GM23248 (cell line): Measurements from ENCODE around the gene ARCN1. TPM values are rescaled to one million over a fixed set of nuclear protein-coding genes. Genes with fewer than 3 reads are reported as not detected.

ENCODE experiments used
- DNase-seq: peaks from one replicate; pipeline ENCODE4 v3.0.0-alpha.2; 2015
- H2AFZ ChIP-seq: fragments of 200-600 bp; sonication (generic); 2 replicates; pipeline ENCODE4 v1.6.1; 2016; ENCODE audit warnings: antibody characterized with exemption
- H3F3A ChIP-seq: fragments of 200-600 bp; sonication (generic); 2 replicates; pipeline ENCODE4 v1.6.1; 2016; ENCODE audit warnings: mild to moderate bottlenecking, antibody characterized with exemption, mixed run types; ENCODE audit not compliant: insufficient read depth
- H3K27ac ChIP-seq: fragments of 200-600 bp; sonication (generic); 2 replicates; pipeline ENCODE4 v1.5.1; 2016; ENCODE audit warnings: mild to moderate bottlenecking
- H3K27me3 ChIP-seq: fragments of 200-600 bp; sonication (generic); replicated peaks from 2 replicates; pipeline ENCODE4 v1.6.1; 2016; ENCODE audit warnings: mild to moderate bottlenecking; ENCODE audit not compliant: insufficient read depth
- H3K36me3 ChIP-seq: fragments of 200-600 bp; sonication (generic); 2 replicates; pipeline ENCODE4 v1.6.1; 2016; ENCODE audit warnings: low read depth, mild to moderate bottlenecking
- H3K4me1 ChIP-seq: fragments of 200-600 bp; sonication (generic); 2 replicates; pipeline ENCODE4 v1.6.1; 2016; ENCODE audit warnings: mild to moderate bottlenecking; ENCODE audit not compliant: insufficient read depth
- H3K4me2 ChIP-seq: fragments of 200-600 bp; sonication (generic); one replicate; pipeline ENCODE4 v1.6.1; 2016; ENCODE audit warnings: mild to moderate bottlenecking; ENCODE audit not compliant: unreplicated experiment
- H3K4me3 ChIP-seq: fragments of 200-600 bp; sonication (generic); 2 replicates; pipeline ENCODE4 v1.5.1; 2016; ENCODE audit warnings: mild to moderate bottlenecking
- H3K79me2 ChIP-seq: fragments of 200-600 bp; sonication (generic); 2 replicates; pipeline ENCODE4 v1.6.1; 2016; ENCODE audit warnings: mild to moderate bottlenecking; ENCODE audit not compliant: insufficient read depth
- H3K9ac ChIP-seq: fragments of 200-600 bp; sonication (generic); 2 replicates; pipeline ENCODE4 v1.6.1; 2016; ENCODE audit warnings: mild to moderate bottlenecking
- H3K9me2 ChIP-seq: fragments of 200-600 bp; sonication (generic); 2 replicates; pipeline ENCODE4 v1.6.1; 2016; ENCODE audit warnings: mixed run types, mild to moderate bottlenecking, moderate library complexity; ENCODE audit not compliant: insufficient read depth
- H3K9me3 ChIP-seq: fragments of 200-600 bp; sonication (generic); one replicate; pipeline ENCODE4 v1.6.1; 2017; ENCODE audit warnings: low read depth
- H4K20me1 ChIP-seq: fragments of 200-600 bp; sonication (generic); 2 replicates; pipeline ENCODE4 v1.6.0; 2016; ENCODE audit not compliant: insufficient read depth
- EZH2 ChIP-seq: fragments of 200-600 bp; sonication (generic); IDR thresholded peaks from 2 replicates; pipeline ENCODE4 v1.6.1; 2018; ENCODE audit warnings: antibody characterized with exemption, mild to moderate bottlenecking; ENCODE audit not compliant: insufficient read depth, poor library complexity, severe bottlenecking
- EZH2phosphoT487 ChIP-seq: fragments of 200-600 bp; sonication (generic); IDR thresholded peaks from 2 replicates; pipeline ENCODE4 v1.6.1; 2018; ENCODE audit warnings: antibody characterized with exemption, moderate library complexity, mild to moderate bottlenecking, low read depth; ENCODE audit not compliant: insufficient read depth
- WGBS, 2 experiments: methylation state at CpG; one replicate each; pipeline ENCODE4 v1.1.6; 2015 to 2017; ENCODE audit warnings: low lambda C conversion rate in 2 of 2, low coverage in 1 of 2; ENCODE audit errors: missing lambda C conversion rate in 2 of 2; 5-methylcytosine and 5-hydroxymethylcytosine counted together
- in situ Hi-C: fragments of 300-500 bp; cut with MboI; formaldehyde crosslinking; loops from 2 replicates; pipeline ENCODE4 v1.15.0; 2020
- polyA plus RNA-seq: library from polyadenylated mRNA; unstranded; fragments of >200 nt; fragmentation: Nextera tagmentation; extraction: Ambion mirVana; gene quantifications from 2 replicates; pipeline ENCODE4 v1.2.1, GENCODE V29; 2016
- total RNA-seq: library from RNA; depleted of rRNA; stranded (reverse); fragments of >200 nt; shearing (Covaris generic); gene quantifications from 2 replicates; pipeline ENCODE4 v1.2.3, GENCODE V29; 2014

ARCN1 gene
- total and polyA plus RNA-seq, 2 experiments from 2014 or later: 187 to 190 TPM

DNA sequence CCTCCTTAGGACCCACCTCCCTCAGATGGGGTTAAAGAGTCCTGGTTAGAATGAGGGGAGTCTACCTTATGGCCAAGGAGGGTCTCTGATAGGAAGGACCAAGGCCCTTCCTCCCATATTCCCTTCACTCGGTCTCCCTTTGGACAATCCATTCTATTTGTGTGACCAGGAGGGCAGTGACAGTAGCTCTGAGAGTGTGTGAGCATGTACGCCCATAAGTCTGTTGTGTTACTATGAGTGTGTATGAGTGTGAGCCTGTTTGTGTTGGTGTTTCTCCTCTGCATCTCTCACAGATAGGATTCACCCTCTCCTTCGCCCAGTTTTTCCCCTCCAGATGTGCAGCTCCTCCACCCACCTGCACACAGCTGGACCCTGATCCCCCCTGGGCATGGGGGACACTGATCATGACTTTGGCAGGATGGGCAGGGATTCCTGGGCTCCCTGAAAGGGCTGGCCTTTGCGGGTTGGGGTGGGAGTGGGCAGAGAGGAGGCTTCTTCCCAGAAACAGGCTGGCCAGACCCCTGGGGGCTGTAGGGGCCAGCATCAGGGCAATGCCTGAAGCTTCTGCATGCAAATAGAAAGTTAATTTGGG is 49.7 kb downstream of the ARCN1 start:
- 4 to 6% methylated on average over 4 of the region's 4 CpGs for WGBS, 2 experiments
- peaks cover 51% of the 10 kb centered on the region for H3F3A ChIP-seq
- H3K27ac ChIP-seq: peak overlapping the region; percentile 99
- no peaks in the 10 kb centered on the region for H3K9me3 ChIP-seq
- peak overlapping the region; percentile 86 for H3K9ac ChIP-seq
- H3K4me1 ChIP-seq: peaks cover 71% of the 10 kb centered on the region
- H3K9me2 ChIP-seq: no peaks in the 10 kb centered on the region
- H3K27me3 ChIP-seq: no peaks in the 10 kb centered on the region
- H4K20me1 ChIP-seq: no peaks in the 10 kb centered on the region
- DNase-seq: no peak
- H3K4me2 ChIP-seq: peak overlapping the region; percentile 97
- in situ Hi-C loops: no loop called here
- H3K36me3 ChIP-seq: peaks cover 16% of the 10 kb centered on the region
- TF ChIP-seq EZH2phosphoT487: no peak
- TF ChIP-seq EZH2: no peak
- no peak overlapping the region for H2AFZ ChIP-seq
- peaks cover 65% of the 10 kb centered on the region for H3K79me2 ChIP-seq
- peak overlapping the region; percentile 78 for H3K4me3 ChIP-seq

DNA sequence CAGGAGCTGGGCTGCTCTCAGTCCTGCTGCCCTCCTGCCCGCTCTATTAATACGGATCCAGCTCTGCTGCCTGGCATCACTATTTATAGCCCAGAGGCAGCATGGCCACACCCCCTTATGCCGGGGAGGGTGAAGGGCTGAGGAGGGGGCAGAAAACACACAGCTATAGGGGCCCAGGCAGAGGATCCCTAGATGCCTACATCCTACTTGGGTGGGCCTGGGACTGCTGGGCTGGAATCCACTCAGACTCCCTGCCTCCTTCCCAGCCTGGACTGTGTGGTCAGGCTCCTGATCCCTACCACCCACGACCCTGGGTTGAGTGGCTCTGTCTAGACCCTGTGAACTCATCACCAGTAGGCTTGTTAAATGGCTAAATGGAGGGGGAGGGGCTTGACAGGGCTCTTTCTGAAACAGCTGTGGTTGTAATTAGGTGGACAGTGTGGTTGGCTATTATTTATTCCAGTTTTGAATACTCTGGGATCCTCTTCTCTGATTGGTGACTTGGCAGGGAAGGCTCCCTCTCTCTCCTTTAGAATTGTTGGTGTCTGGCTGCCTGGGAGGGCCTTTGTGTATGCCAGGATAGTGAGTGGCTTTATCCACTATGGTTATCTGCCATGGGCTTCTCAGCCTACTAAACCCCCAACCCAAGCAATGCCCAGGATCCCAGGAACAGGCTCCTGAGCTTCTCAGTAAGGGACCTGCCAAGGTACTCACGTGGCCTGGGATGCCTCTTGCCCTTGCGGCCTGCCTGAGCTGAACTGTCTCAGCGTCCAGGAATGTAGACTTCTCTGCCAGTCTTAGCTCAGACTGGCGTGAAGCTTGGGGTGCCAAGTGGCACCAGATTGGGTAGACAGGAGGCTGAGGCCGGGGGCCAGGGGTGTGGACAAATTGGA is 50.4 kb downstream of the ARCN1 start:
- H3K4me3 ChIP-seq: peak overlapping the region; percentile 78
- WGBS, 2 experiments: 4 to 5% methylated on average over 9 of the region's 9 CpGs
- H3K79me2 ChIP-seq: peaks cover 73% of the 10 kb centered on the region
- peaks cover 20% of the 10 kb centered on the region; the same call in 1 of the 2 replicates for H3K36me3 ChIP-seq
- DNase-seq: peak; percentile 96
- peaks cover 64% of the 10 kb centered on the region for H3K4me1 ChIP-seq
- peak overlapping the region; percentile 97 for H3K4me2 ChIP-seq
- peak overlapping the region; percentile 99 for H3K27ac ChIP-seq
- H3K9ac ChIP-seq: peak overlapping the region; percentile 86
- peaks cover 44% of the 10 kb centered on the region for H3F3A ChIP-seq
- no peaks in the 10 kb centered on the region for H3K27me3 ChIP-seq
- H2AFZ ChIP-seq: no peak overlapping the region
- H3K9me3 ChIP-seq: no peaks in the 10 kb centered on the region
- TF ChIP-seq EZH2phosphoT487 (no peak), EZH2 (no peak)
- in situ Hi-C loops: no loop called here
- no peaks in the 10 kb centered on the region for H4K20me1 ChIP-seq
- no peaks in the 10 kb centered on the region for H3K9me2 ChIP-seq

DNA sequence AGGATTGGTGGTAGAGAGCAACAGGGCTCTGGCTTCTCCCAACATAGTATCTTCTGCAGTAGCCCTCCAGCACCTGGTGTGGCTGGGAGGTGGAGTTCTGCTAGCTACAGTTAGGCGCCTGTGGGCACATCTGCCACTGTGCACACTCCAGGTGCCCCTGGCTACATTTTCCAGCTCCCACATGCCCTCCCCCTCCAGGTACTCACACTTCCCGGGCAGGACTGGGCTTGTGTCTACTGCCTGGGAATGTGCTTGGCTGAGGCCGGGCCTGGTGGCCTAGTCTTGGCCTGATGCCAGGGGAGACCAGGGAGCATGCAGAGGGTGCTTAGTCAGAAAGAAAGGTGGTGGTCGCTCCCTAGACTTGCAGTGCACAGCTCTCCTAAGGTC is 51.1 kb downstream of the ARCN1 start:
- Histone ChIP-seq H3F3A (peaks cover 39% of the 10 kb centered on the region), H3K9ac (peak overlapping the region; percentile 86), H3K4me3 (peak overlapping the region; percentile 78), H3K4me1 (peaks cover 58% of the 10 kb centered on the region), H3K36me3 (peaks cover 26% of the 10 kb centered on the region; the same call in 1 of the 2 replicates), H3K27ac (peak overlapping the region; percentile 99), H4K20me1 (no peaks in the 10 kb centered on the region), H3K9me3 (no peaks in the 10 kb centered on the region), H3K79me2 (peaks cover 79% of the 10 kb centered on the region), H3K4me2 (peak overlapping the region; percentile 97), H3K9me2 (no peaks in the 10 kb centered on the region), H3K27me3 (no peaks in the 10 kb centered on the region), H2AFZ (no peak overlapping the region)
- peak; percentile 61 for DNase-seq
- no peak for TF ChIP-seq EZH2phosphoT487
- TF ChIP-seq EZH2: no peak
- in situ Hi-C loops: no loop called here
- WGBS, 2 experiments: 31 to 41% methylated on average over 4 of the region's 4 CpGs

DNA sequence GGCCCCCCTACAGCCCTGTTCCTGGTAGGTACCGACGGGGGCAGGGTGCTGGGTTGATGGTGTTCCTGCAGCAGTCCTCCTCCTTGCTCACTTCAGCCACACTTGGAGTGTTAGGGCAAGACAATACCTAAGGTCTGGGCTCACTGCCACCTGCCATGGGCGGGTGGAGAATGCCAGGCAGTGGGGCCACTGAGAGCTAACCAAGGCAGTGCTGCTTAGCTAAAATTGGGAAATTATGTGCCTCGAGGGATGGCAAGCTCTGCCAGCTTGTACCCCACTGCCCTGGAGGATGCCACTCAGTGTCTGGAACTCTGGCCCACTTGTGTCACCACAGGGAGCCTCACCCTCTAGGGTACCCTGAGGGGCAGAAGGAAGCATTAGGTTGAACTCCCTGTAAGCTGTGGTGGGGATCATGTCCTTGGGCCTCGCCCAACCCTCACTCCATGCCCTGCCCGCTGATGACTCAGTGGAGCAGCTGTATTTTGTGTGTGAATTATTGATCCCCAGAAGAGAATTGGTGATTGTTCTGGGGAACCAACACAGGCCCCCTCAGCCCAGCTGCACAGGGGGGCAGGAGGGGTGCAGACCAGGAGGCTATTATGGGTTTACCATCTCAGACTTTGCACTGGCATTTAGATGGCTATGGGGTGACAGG is 53.0 kb downstream of the ARCN1 start:
- Histone ChIP-seq H3K4me2 (no peak overlapping the region), H3K27ac (no peak overlapping the region), H3K36me3 (peaks cover 36% of the 10 kb centered on the region; the same call in 1 of the 2 replicates), H3K79me2 (peaks cover 97% of the 10 kb centered on the region), H3K4me3 (no peak overlapping the region), H3K9ac (no peak overlapping the region), H3K27me3 (no peaks in the 10 kb centered on the region), H3K9me2 (no peaks in the 10 kb centered on the region), H3F3A (peaks cover 29% of the 10 kb centered on the region), H4K20me1 (no peaks in the 10 kb centered on the region), H2AFZ (no peak overlapping the region), H3K4me1 (peaks cover 50% of the 10 kb centered on the region), H3K9me3 (no peaks in the 10 kb centered on the region)
- no peak for DNase-seq
- 69 to 75% methylated on average over 6 of the region's 6 CpGs for WGBS, 2 experiments
- TF ChIP-seq EZH2phosphoT487 (no peak), EZH2 (no peak)
- in situ Hi-C loops: no loop called here
